ENCODE results near the gene ARRB2.

GRCh38 chr17:4734857-4735475 is 24.5 kb downstream of the ARRB2 start:
- TF ChIP-seq JUNB (IDR thresholded peaks at IDR 0.05; ENCODE audit: unreplicated experiment), result no peak
- no peak for TF ChIP-seq CTCF (conservative IDR thresholded peaks at IDR 0.05; ENCODE audit: low read depth in 2 of 2)
- TF ChIP-seq EZH2 (IDR thresholded peaks at IDR 0.05; ENCODE audit: low read depth, unreplicated experiment), result no peak
- TF ChIP-seq STAT1 (IDR thresholded peaks at IDR 0.05; ENCODE audit: unreplicated experiment), result no peak
- no peak for TF ChIP-seq CREB1 (CRISPR knock-in tag; IDR thresholded peaks at IDR 0.05; ENCODE audit: low read depth)
- no peak for TF ChIP-seq ZNF462 (CRISPR knock-in tag; IDR thresholded peaks at IDR 0.05)
